Breast epithelium (tissue), 3 donors: Measurements from ENCODE around the gene PRR29.
A peak's percentile ranks its signal among the peaks of the same experiment; 100 is the strongest.

Experiments used
- CTCF ChIP-seq, 3 donors: fragments of 450-650 bp; IDR thresholded peaks; one replicate each; pipeline ENCODE4 v1.5.1; 2016 to 2017; ENCODE audit warnings: antibody characterized with exemption in 3 of 3, mild to moderate bottlenecking in 3 of 3, moderate library complexity in 3 of 3
- POLR2AphosphoS5 ChIP-seq, 3 donors: sonication (generic); formaldehyde crosslinking; IDR thresholded peaks; one replicate each; pipeline ENCODE4 v1.6.1; 2017; ENCODE audit warnings: antibody characterized with exemption in 3 of 3

GRCh38 chr17:63963123-63963522 lies 35.0 kb upstream of the PRR29 start:
- TF ChIP-seq POLR2AphosphoS5 (IDR thresholded peaks at IDR 0.05) (peak in 1 of 3 donors; percentile 38), CTCF (IDR thresholded peaks at IDR 0.05) (no peak)
